ENCODE measurements around the gene TLX3. TPM values are rescaled to one million over a fixed set of nuclear protein-coding genes. Genes with fewer than 3 reads are reported as not detected.

The TLX3 gene
- total RNA-seq (2022; extraction: Qiagen RNA extraction): not detected in 5 replicates

GRCh38 chr5:171308453-171309275 lies at the start of gene TLX3:
TLX3 (plus strand) TSS chr5:171309248; CDS start chr5:171309366, 118 bp downstream.

Other genes starting within 250 kb of the TLX3 start
- gene NPM1, start 78.6 kb downstream of the TLX3 start, total RNA-seq (2022; extraction: Qiagen RNA extraction): 3,179 to 4,139 TPM (median 3,389 TPM) in 5 replicates
- gene FGF18, start 110.4 kb downstream of the TLX3 start, total RNA-seq (2022; extraction: Qiagen RNA extraction): 1.9 to 2.5 TPM (median 2.3 TPM) in 5 replicates

All from A549 treated with Hydrocortisone at 1 μM for 4 hours (cell line).